Right lung (tissue), 5 donors: Measurements from ENCODE around the gene KLC1. TPM values are rescaled to one million over a fixed set of nuclear protein-coding genes. Genes with fewer than 3 reads are reported as not detected.

Source experiments
- DNase-seq, 2 donors: peaks; one replicate each; pipeline ENCODE4 v3.0.0-alpha.2; 2013
- polyA plus RNA-seq, 5 donors: library from polyadenylated mRNA; unstranded; fragments of 120-200 nt; gene quantifications; one replicate each; pipeline versions ENCODE4 v1.2.1 to v1.2.3, GENCODE V29; 2013; ENCODE audit warnings: inconsistent platforms in 1 of 5, low replicate concordance in 1 of 5; ENCODE audit not compliant: insufficient read length in 5 of 5, insufficient read depth in 1 of 5

The KLC1 gene
- polyA plus RNA-seq, 5 donors = 111 to 152 (median 142) TPM

DNA sequence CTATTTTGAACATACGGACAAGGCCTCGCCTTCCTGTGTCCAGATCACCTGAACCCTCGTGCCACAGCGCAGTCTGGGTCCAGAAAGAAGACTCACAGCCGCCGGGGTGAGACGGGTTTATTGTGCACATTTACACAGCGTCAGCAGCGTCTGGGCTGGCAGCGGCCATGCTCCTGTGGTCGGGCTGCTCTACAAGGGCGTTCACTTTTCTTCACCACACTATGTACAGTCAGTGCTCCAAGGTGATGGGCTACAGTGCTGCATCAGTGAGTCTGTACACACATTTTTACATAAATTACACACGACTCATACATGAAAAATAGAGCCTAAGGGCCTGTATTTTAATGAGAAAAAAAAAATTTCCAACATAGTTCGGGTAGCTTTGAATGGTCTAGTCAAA lies 104.6 kb downstream of the KLC1 start:
- DNase-seq = no peak

DNA sequence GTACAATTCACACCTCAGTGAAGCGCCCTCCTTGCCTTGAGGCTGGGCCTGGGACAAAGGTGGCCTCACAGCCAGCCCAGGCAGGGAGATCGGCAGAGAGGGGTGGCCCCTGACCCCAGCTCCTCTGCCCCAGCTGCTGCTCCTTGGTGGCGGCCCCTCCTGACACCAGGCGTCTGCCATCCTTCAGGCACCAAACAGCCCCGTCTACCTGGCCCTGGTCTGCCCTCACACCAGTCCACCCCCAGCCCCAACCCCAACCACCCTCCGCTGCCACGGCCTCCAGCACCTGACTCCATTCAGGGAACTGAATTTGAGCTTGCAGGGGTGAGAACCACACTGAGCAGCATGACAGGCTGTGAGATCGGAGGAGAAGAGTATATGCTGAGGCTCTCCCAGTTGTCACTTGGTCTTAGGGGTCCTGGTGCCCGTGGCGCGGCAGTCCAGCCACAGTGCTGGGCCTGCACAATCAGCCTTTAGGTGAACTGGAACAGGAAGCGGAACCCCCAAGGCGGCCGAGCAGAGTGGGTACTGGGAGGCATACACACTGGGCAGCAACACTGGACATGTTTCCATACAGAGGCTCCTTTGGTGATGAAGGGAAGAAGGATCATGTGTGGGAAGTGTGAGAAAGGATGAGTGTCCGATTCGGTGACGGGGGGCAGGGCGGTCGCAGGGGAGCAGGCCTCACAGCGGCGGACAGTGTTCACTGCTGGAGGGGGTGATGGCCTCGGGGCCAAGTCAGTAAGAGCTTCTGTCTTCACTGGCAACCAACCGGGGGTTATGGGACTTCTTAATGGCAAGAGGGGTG lies 105.3 kb downstream of the KLC1 start:
- no peak for DNase-seq

DNA sequence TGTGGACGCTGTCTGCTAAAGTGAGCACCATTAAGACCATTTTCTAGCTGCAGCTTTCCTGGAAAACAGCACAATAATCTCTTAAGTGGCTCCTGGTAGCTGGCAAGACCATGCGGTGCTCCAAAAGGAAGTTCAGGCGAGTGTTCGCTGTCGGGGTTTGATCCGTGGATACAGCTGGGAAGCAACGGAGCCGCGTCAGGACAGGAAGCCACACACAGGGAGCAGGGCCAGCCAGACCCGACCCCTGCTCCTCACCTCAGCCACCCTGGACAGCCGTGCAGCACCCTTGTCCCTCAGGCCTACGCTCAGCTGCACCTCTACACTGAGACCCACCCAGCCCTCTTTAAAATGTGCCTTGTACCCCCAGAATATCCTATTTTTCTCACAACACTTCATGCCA lies 106.0 kb downstream of the KLC1 start:
- no peak for DNase-seq

DNA sequence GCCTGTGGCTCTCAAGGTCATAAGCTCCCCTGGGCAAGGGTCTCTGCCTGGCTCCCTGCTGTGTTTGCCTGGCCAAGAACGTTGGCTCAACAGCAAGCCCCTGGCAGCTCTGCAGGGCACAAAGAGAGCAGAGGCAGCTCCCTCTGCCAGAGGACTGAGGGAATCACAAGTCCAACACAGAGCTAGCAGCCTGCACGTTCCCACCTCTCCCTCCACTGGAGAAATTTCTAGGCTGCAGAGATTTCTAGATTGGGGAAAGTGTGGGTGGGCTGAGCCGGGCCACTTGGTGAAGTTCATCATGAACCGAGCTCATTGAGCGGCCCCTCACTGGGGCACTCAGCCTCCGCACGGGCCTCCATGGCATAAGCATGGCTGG lies 106.4 kb downstream of the KLC1 start:
- no peak for DNase-seq

DNA sequence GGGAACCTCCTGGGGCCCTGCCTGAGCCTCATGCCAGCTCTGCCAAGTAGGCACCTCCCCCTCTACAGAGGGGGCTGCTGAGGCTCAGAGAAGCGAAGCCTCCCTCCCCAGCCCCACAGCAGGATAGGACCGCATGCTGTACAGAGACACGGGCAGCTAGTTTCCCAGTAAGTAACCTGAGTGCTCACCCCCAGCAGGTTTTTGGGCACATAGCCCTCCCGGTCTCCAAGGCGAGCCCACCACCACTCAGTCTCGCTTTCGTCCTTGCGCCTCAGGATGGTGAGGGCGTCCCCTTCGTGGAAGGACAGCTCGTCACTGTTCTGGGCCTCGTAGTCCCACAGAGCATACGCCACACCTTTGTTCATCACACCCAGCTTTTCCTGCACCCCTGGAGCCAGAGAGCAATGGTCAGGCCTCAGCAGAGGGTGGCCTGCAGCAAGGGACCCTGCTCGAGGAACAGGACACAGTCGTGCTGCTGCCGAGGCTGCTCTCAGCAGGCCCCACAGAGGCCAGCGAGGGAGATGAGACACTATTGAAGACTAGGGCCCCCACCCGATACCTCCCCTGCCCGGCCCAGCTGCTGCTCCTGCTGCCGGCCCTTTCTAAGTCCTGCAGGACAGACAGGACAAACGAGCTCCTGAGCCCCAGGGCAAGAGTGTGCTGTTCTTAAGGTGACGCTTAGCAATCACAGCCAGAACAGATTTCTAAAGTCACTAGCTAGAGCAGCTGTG lies 107.0 kb downstream of the KLC1 start:
- no peak for DNase-seq

DNA sequence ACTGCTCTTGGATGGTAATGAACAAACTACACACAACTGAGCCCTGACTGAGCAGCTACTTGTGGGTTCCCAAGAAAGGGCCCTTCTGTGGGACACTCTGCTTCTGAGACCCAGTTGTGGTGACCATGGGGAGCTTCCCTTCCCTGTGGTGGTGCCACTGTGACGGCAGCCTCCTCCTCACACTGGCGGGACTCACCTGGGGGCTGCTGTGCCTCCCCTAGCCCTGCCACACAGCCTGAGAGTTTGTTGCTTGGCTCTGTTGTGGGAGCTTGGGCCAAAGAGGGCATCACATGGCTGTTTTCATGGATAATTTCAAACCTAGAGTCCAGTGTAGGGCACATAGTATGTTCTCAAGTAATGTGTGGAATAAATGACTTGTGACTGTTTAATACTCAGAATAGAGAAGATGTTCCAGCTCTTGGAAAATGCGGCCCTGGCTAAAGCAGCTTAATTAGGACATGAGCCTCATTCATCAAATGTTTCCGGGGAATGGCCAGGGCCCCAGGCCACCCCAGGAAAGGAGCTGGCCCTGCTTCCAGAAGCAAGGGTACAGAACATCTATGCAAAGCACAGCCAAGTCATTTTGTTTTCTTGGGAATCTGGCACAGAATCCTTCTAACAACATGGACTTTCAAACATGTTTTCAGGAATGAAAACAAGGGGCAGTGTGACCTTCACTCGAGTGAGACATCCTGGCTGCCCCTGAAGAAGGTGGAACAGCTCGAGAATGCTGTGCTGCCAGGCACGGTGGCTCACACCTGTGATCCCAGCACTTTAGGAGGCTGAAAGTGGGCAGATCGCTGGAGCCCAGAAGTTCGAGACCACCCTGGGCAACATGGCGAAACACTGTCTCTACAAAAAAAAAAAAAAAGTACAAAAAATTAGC lies 107.8 kb downstream of the KLC1 start:
- DNase-seq = no peak

DNA sequence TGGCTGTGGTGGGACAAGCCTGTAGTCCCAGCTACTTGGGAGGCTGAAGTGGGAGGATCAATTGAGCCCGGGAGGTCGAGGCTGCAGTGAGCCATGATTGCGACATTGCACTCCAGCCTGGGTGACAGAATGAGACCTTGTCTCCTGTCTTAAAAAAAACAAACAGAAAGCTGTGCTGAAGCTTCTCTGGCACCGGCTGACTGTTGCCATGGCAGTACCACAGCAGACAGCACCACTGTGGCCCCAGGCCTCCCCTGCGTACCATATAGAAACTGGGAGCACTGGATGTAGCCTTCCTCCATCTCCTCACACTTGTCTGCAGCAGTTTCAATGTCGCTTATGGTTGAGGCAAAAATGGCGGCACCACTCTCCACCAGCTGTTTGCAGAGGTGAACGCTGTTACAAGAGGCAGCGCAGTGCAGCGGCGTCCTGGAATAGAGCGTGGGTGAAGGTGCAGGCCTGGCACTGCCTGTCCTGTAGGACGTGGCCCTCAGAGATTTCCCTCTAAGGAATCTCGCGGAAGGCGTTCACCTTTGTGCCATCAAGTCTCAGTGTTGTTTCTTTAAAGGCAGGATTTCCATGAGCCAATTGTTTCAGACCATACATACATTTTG lies 108.5 kb downstream of the KLC1 start:
- DNase-seq = no peak

DNA sequence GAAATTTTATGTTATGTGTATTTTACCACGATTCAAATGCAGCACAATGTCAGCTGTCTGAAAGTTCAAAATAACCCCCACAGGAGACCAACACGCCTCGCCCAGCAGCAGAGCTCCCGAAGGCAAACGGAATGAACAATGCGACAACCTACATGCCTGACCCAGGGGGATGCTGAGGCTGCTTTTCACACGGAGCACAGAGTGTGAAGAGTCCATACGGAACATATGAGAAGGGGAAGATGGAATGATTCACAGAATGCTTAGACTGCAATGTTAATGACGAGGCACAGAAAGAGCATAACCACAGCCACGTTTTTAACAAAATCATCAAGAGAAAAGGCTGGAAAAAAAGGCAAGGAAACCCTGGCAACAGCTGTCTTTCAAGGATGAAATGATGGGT lies 109.2 kb downstream of the KLC1 start:
- DNase-seq = no peak

DNA sequence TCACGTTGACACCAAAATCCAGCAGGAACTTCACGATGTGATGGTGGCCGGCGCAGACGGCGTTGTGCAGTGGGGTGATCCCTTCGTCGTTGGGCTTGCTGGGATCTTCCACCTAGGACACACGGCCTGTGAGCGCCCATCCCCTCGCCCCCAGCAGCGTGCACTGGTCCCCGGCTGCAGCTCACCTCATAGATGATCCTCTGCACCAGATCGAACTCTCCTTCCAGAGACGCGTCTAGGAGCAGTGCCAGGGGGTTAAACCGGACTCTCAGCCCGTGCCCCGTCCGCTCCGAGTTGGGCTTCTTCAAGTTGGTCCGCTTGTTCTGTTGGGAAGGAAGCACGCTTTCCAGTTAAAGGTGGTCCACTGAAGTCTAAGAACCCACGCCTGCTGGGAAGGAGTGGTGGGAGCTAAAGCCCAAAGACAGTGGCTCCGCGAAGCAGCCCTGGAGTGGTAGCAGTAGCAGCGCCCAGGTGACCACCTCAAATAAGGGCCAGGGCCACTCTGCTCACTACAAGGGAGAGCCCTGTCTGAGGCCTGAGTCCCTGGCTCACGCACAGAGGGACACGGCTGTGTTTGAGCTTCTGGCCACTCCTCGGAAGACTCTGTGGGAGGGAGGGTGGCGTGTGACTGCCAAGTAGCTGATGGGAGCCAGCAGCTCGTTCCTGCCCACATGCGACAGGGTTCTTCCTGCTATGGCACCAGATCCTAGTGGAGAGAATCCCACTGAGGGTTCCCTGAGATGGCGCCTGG lies 109.9 kb downstream of the KLC1 start:
- no peak for DNase-seq

DNA sequence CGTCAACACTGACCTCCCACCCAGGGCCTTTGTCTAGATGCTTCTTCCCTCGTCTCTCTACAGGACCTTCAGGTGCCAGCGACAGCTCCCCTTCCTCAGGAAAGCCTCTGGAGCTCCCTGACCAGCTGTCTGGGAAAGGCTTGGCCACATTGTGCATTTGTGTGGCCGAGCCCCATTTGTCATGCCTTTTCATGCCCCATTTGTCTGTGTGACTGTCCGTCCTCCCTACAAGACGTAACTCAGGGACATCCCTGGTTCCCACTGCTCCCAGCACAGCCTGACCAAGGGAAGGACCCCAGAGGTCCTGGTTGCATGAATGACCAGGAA lies 110.4 kb downstream of the KLC1 start:
- DNase-seq = no peak

DNA sequence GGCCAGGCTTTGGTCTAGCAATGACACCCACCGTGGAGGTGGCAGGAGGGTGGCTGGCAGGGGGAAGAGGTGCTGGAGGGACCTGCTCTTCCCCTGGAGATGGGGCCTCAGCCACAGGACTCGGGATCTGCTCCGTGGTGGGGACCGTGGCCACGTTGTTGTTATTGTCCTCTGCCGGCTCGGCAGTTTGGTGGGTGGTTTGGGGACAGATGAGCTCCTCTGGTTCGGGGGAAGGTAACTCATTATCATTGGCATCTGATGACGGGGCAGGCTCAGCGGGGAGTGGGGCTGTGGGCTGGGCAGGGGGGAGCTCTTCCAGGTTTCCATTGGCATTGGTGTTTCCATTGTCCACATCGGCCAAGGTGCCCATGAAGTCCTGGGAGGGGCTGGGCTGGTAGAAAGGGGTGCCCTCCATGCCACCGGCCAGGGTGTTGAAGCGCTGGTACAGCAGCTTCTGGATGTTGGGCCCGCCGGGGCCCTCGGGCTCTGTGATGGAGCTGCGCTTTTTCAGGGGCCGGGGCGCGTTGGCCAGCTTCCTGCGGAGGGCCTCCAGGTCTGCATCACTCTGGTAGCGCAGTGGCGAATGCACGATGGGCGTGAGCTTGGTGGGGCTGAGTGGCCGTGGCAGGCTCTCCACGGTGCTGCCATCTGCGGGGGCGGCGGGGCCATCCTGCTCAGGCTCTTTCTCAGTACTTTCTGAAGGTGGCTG lies 110.9 kb downstream of the KLC1 start:
- no peak for DNase-seq

DNA sequence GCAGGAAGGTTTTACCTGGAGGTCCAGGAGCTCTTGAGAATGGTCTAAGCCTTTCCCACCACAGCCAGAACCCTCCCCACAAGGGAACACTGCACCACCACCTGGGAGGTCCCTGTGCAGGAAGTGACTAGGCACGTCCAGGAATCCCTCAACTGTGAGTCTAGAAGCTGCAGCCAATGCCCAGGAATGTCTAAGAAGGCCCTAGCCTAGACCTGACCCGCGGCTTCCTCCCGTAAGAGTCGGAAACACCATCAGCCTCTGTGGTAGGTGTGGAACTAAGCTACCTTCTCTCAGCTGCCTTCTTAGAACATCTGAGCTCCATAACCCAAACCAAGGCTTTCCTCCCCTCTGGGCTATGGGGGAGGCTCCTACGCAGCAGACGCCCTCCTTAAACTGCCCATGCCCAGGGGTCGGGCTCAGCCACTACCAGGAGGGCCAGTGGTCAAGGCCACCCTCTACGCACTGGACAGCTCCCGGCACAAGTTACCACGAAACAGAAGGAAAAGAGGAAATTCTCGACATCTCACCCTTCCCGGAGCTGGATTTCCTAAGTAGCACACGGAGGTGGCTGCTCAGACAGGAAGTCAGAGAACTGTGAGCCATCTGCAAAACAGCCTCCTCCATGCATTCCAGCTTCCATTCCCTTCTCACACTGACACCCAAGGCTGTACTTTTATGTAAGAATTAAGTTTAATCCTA lies 112.1 kb downstream of the KLC1 start:
- no peak for DNase-seq

DNA sequence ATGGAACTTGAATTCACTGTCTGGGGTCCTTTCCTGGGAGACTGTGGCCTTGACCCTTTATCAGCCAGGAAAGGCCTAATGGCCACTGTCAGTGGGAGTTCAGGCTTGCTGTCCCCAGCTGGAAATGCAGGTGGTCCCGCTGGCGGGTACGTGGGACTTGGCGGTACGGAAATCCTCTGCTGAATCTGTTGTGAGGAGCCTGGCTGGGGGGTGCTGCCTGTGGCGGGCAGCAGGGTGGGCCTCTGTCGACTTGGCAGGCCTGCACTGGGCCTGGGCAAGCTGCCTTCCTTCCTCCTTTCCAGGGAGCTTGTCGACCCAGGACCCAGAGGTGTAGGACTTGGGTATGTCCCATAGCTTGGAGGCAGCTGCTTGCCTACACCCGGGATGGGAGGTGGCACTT lies 112.9 kb downstream of the KLC1 start:
- DNase-seq = no peak

DNA sequence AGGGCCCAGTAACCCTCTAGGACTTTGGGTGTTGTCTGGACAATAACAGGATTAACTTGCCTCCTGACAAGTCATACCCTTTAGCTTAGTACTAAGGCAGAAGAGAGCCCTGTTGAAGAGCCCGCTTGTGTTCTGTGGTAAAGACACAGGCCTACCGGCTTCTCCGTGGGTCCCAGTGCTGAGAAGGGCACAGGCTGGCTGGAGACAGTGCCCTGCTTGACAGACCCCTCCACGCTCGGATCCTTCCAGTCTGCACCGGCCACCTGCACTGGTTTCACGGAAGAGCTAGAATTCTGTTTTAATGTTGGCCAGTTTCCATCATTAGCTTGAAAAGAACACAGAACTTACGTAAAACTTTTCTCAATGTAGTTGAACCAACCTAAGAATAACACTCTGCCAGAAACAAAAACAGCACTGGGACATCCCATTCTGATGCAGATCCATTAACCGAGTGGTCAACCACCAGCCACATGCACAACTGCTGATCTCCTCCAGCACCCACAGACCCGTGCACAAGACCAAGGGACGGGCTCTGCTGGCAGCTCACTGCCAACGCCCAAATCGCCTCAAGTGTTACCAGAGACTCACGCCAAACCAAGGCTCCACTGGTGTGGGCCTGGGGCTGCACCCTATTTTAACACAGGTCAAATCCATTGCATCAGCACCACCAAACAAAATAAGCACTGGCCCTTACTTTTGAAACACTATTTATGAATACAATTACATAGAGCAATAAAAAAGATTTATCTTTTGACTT lies 113.7 kb downstream of the KLC1 start:
- DNase-seq = no peak

DNA sequence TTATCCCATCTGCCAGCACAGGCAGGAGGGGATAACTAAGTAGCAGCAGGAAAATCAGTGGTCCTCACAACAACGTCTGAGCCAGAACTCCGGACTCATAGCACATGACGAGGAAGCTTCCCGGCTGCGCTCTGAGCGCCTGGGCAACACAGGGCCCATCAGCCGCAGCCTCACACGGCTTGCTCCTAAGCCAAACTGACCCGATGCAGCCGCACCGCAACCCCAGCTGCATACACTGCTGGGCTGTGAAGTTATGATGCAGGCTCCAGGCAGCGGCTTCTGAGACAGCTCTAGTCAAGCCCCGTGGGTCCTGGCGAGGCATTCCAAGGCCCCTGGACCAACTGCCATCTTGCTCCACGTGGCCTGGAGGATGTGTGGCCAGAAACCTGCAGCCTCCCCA lies 114.7 kb downstream of the KLC1 start:
- no peak for DNase-seq

DNA sequence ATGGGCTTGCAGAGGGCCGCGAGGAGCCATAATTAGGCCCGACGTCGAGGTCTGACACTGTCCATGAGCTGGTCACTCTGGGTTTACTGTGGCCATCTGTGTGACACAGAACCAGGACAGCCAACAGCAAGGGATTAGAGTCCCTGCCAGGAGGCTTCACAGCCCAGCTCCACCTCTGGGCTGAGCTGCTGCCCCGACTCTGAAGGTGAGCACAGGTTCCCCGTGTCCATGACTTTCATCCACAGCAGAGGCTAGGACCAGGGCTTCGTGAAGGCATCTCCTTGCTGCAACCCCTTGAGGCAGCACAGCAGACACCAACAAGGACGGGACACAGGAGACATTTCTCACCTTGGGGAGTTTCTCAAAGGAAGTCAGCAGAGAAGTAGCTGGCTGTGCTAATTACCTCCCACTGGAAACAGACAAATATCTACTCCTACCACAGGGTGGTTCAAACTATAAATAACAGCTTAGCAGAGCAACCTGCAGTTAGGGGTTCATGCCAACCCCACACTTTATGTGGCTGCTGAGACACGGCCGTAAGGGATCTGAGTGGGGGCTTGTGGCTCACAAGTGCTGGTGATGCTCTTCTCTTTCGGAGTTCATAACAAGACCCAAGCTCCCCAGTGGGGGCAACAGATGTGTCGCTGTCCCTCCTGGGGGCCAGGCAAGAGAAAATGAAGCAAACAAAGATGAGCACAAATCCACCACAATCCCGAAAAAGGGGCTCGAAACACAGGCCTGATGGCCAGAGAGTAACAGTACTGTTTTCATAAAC lies 115.8 kb downstream of the KLC1 start:
- DNase-seq = no peak

DNA sequence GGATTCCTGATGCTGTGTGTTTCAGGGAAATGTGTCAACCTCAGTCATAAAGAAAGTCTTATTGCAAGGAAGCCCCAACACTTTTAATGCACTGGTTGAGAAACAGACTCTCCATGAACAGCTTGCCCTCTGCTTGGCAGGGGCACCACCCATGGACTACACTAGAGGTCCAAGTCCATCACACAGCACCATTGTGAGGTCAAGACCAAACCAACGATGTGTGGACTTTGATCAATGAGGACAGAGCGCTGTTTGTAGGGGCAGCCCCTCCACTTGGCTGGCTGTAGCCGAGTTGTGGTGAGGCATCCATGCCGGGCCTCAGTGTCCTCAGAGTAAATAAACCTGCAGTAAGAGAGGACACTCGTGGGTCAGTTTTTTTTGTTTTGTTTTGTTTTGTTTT lies 116.4 kb downstream of the KLC1 start:
- DNase-seq = no peak

DNA sequence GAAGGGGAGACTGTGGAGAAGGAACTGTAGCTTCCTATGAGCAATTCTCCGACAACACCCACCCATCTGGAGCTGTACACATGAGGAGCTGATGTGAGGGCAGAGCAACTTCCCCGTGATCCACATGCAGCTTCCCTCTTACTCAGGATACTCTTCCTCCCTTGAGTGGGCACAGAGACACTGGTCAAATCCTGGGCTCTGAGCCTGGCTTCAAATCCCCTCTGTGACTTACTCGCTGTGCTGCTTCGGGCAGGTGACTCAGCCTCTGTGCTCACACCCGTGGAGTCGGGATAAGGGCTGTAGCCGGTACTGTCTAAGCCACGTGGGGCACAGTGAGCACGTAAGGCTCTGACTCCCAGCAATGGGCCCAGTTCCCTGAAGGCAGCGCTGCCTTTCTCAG lies 117.7 kb downstream of the KLC1 start:
- DNase-seq = no peak

DNA sequence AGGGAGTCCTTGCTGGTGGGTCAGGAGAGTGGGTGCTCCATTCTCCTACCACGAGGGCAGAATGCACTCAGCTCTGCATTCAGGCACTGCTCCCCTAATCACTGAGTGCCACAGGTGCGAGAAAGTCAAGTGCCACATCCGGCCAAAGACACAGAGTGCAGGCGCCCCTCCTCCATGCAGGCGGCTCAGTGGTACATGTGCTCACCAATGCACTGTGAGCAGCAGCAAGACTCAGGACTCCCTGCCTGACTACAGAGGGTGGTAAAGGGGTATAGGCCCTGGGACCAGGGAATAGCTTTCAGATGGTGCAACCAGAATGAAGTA lies 119.5 kb downstream of the KLC1 start:
- DNase-seq = no peak
